Measurements from ENCODE around the gene TNFRSF14.
"Not testable (repeated sequence)": the region's sequence is repeated elsewhere in the genome, so short reads cannot be mapped to it uniquely, and the experiment has no call there.

TNFRSF14 gene

GRCh38 chr1:2544875-2545640 is 11.1 kb upstream of the TNFRSF14 start:
- Histone ChIP-seq H3K27me3 (replicated peaks; ENCODE audit: control insufficient read depth, insufficient read depth, low read length, poor library complexity, severe bottlenecking) (no peaks in the 10 kb centered on the region), H3K9me3 (ENCODE audit: control insufficient read depth, low read length) (no peaks in the 10 kb centered on the region), H3K4me1 (ENCODE audit: control insufficient read depth, insufficient read depth, low read length, poor library complexity, severe bottlenecking) (peaks cover 48% of the 10 kb centered on the region), H3K27ac (ENCODE audit: insufficient read depth, low read length, poor library complexity, severe bottlenecking) (peak overlapping the region; percentile 37), H3K36me3 (ENCODE audit: control insufficient read depth, insufficient read depth, low read length) (no peaks in the 10 kb centered on the region), H3K4me3 (ENCODE audit: insufficient read depth, low read depth, low read length, poor library complexity, severe bottlenecking) (no peak overlapping the region)
- no peak for DNase-seq

DNA sequence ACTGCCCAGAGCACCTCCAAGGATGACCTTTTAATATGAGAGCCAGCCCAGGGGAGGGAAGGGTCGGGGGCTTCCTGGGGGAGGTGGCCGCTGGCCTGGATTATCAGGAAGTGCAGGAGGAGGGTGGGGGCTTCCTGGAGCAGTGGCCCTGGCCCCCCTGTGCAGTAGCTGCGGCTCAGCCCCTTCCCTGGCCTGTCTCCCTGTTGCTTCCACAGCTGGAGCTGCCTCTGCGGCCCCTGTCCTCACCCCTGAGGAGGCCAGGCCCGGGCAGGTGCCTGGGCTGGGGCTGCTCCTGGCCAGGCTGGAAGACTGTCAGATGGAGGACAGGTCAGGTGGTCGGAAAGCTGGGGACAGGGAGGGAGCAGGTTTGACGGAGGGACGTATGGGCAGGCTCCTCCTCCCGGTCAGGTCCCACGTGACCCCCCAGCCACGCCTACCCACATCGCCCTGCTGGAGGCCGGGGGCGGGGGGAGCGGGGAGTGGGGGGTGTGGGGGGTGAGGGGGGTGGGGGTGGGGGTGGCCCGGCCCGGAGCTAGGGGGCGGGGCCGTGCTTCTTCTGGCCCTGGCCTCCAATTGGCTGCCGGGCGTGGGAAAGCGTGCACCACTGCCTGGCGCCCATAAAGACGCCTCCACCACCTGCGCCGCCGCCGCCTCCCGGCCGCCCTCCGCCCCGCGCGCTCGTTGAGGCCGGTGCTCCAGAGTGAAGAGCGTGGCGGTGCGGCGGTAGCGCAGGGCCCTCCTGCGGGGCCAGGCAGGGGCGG is 10.2 kb upstream of the TNFRSF14 start:
- H3K9me3 ChIP-seq (ENCODE audit: control insufficient read depth, low read length): no peaks in the 10 kb centered on the region
- H3K4me3 ChIP-seq (ENCODE audit: insufficient read depth, low read depth, low read length, poor library complexity, severe bottlenecking): peak overlapping the region; percentile 64
- H3K27ac ChIP-seq (ENCODE audit: insufficient read depth, low read length, poor library complexity, severe bottlenecking): peak overlapping the region; percentile 98
- DNase-seq: peak; percentile 85 to 91 (median 88)
- H3K27me3 ChIP-seq (replicated peaks; ENCODE audit: control insufficient read depth, insufficient read depth, low read length, poor library complexity, severe bottlenecking): no peaks in the 10 kb centered on the region
- H3K4me1 ChIP-seq (ENCODE audit: control insufficient read depth, insufficient read depth, low read length, poor library complexity, severe bottlenecking): peaks cover 41% of the 10 kb centered on the region
- no peaks in the 10 kb centered on the region for H3K36me3 ChIP-seq (ENCODE audit: control insufficient read depth, insufficient read depth, low read length)

GRCh38 chr1:2546515-2547209 is 9.5 kb upstream of the TNFRSF14 start:
- Histone ChIP-seq H3K4me1 (ENCODE audit: control insufficient read depth, insufficient read depth, low read length, poor library complexity, severe bottlenecking) (peaks cover 38% of the 10 kb centered on the region), H3K4me3 (ENCODE audit: insufficient read depth, low read depth, low read length, poor library complexity, severe bottlenecking) (peak overlapping the region; percentile 64), H3K27ac (ENCODE audit: insufficient read depth, low read length, poor library complexity, severe bottlenecking) (peak overlapping the region; percentile 98), H3K27me3 (replicated peaks; ENCODE audit: control insufficient read depth, insufficient read depth, low read length, poor library complexity, severe bottlenecking) (no peaks in the 10 kb centered on the region), H3K9me3 (ENCODE audit: control insufficient read depth, low read length) (no peaks in the 10 kb centered on the region), H3K36me3 (ENCODE audit: control insufficient read depth, insufficient read depth, low read length) (no peaks in the 10 kb centered on the region)
- DNase-seq: peak; percentile 80 to 81 (median 80)

GRCh38 chr1:2547210-2548067 is 8.7 kb upstream of the TNFRSF14 start:
- Histone ChIP-seq H3K36me3 (ENCODE audit: control insufficient read depth, insufficient read depth, low read length) (no peaks in the 10 kb centered on the region), H3K4me1 (ENCODE audit: control insufficient read depth, insufficient read depth, low read length, poor library complexity, severe bottlenecking) (peaks cover 38% of the 10 kb centered on the region), H3K27me3 (replicated peaks; ENCODE audit: control insufficient read depth, insufficient read depth, low read length, poor library complexity, severe bottlenecking) (no peaks in the 10 kb centered on the region), H3K27ac (ENCODE audit: insufficient read depth, low read length, poor library complexity, severe bottlenecking) (peak overlapping the region; percentile 98), H3K4me3 (ENCODE audit: insufficient read depth, low read depth, low read length, poor library complexity, severe bottlenecking) (peak overlapping the region; percentile 64), H3K9me3 (ENCODE audit: control insufficient read depth, low read length) (no peaks in the 10 kb centered on the region)
- DNase-seq: peak in 2 of 3 donors; percentile 30 to 35

GRCh38 chr1:2548068-2548589 is 8.0 kb upstream of the TNFRSF14 start:
- H3K27me3 ChIP-seq (replicated peaks; ENCODE audit: control insufficient read depth, insufficient read depth, low read length, poor library complexity, severe bottlenecking): no peaks in the 10 kb centered on the region
- H3K27ac ChIP-seq (ENCODE audit: insufficient read depth, low read length, poor library complexity, severe bottlenecking): peak overlapping the region; percentile 98
- H3K9me3 ChIP-seq (ENCODE audit: control insufficient read depth, low read length): no peaks in the 10 kb centered on the region
- H3K36me3 ChIP-seq (ENCODE audit: control insufficient read depth, insufficient read depth, low read length): no peaks in the 10 kb centered on the region
- peak; percentile 63 to 77 (median 67) for DNase-seq
- H3K4me3 ChIP-seq (ENCODE audit: insufficient read depth, low read depth, low read length, poor library complexity, severe bottlenecking): peak overlapping the region; percentile 64
- peaks cover 38% of the 10 kb centered on the region for H3K4me1 ChIP-seq (ENCODE audit: control insufficient read depth, insufficient read depth, low read length, poor library complexity, severe bottlenecking)

DNA sequence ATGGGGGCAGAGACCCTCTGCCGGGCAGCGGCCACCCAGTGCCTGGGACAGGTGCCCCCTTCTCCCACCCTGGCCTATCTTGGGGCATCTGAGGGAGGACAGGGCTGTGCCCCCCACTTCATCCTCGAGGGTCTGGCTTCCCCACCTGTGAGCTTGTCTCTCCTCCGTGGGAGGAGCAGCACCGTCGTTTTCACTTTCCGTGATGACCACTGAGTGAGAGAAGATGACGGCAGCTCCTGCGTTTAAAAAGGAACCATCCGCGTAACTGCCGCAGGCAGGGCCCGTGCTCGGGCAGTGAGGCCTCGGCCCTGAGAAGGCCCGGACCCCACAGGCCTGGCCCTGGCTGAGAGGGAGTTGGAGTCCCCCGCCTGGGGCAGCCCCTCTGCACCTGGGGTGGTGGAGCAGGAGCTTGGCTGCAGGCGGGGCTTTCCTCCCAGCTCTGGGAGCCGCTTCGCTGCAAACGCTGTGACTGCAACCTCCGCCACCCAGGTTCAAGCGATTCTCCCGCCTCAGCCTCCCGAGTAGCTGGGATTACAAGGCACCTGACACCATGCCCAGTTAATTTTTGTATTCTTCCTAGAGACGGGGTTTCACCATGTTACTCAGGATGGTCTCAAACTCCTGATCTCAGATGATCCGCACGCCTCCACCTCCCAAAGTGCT is 6.7 kb upstream of the TNFRSF14 start:
- H3K27me3 ChIP-seq (replicated peaks; ENCODE audit: control insufficient read depth, insufficient read depth, low read length, poor library complexity, severe bottlenecking); H3K36me3 ChIP-seq (ENCODE audit: control insufficient read depth, insufficient read depth, low read length); H3K9me3 ChIP-seq (ENCODE audit: control insufficient read depth, low read length); DNase-seq: not testable (repeated sequence)
- Histone ChIP-seq H3K27ac (ENCODE audit: insufficient read depth, low read length, poor library complexity, severe bottlenecking) (peak overlapping the region; percentile 98), H3K4me1 (ENCODE audit: control insufficient read depth, insufficient read depth, low read length, poor library complexity, severe bottlenecking) (peaks cover 41% of the 10 kb centered on the region), H3K4me3 (ENCODE audit: insufficient read depth, low read depth, low read length, poor library complexity, severe bottlenecking) (peak overlapping the region; percentile 33)

GRCh38 chr1:2550309-2550861 is 5.8 kb upstream of the TNFRSF14 start:
- H3K36me3 ChIP-seq (ENCODE audit: control insufficient read depth, insufficient read depth, low read length); H3K4me3 ChIP-seq (ENCODE audit: insufficient read depth, low read depth, low read length, poor library complexity, severe bottlenecking); H3K27ac ChIP-seq (ENCODE audit: insufficient read depth, low read length, poor library complexity, severe bottlenecking); DNase-seq; H3K27me3 ChIP-seq (replicated peaks; ENCODE audit: control insufficient read depth, insufficient read depth, low read length, poor library complexity, severe bottlenecking); H3K9me3 ChIP-seq (ENCODE audit: control insufficient read depth, low read length): not testable (repeated sequence)
- peaks cover 46% of the 10 kb centered on the region for H3K4me1 ChIP-seq (ENCODE audit: control insufficient read depth, insufficient read depth, low read length, poor library complexity, severe bottlenecking)

GRCh38 chr1:2551544-2551943 is 4.6 kb upstream of the TNFRSF14 start:
- not testable (repeated sequence) for DNase-seq; H3K4me3 ChIP-seq (ENCODE audit: insufficient read depth, low read depth, low read length, poor library complexity, severe bottlenecking); H3K36me3 ChIP-seq (ENCODE audit: control insufficient read depth, insufficient read depth, low read length); H3K9me3 ChIP-seq (ENCODE audit: control insufficient read depth, low read length); H3K27ac ChIP-seq (ENCODE audit: insufficient read depth, low read length, poor library complexity, severe bottlenecking); H3K27me3 ChIP-seq (replicated peaks; ENCODE audit: control insufficient read depth, insufficient read depth, low read length, poor library complexity, severe bottlenecking)
- H3K4me1 ChIP-seq (ENCODE audit: control insufficient read depth, insufficient read depth, low read length, poor library complexity, severe bottlenecking): peaks cover 44% of the 10 kb centered on the region

GRCh38 chr1:2552189-2552588 is 4.0 kb upstream of the TNFRSF14 start:
- Histone ChIP-seq H3K36me3 (ENCODE audit: control insufficient read depth, insufficient read depth, low read length) (no peaks in the 10 kb centered on the region), H3K27me3 (replicated peaks; ENCODE audit: control insufficient read depth, insufficient read depth, low read length, poor library complexity, severe bottlenecking) (no peaks in the 10 kb centered on the region), H3K9me3 (ENCODE audit: control insufficient read depth, low read length) (no peaks in the 10 kb centered on the region), H3K27ac (ENCODE audit: insufficient read depth, low read length, poor library complexity, severe bottlenecking) (no peak overlapping the region), H3K4me1 (ENCODE audit: control insufficient read depth, insufficient read depth, low read length, poor library complexity, severe bottlenecking) (peaks cover 47% of the 10 kb centered on the region), H3K4me3 (ENCODE audit: insufficient read depth, low read depth, low read length, poor library complexity, severe bottlenecking) (no peak overlapping the region)
- no peak for DNase-seq
